Epithelial cell of proximal tubule (primary cell): Measurements from ENCODE around the gene RAMP3. TPM values are rescaled to one million over a fixed set of nuclear protein-coding genes. Genes with fewer than 3 reads are reported as not detected.
"Not testable (repeated sequence)": the region's sequence is repeated elsewhere in the genome, so short reads cannot be mapped to it uniquely, and the experiment has no call there.

Experiments used
- DNase-seq: peaks from one replicate; pipeline ENCODE4 v3.0.0-alpha.2; 2011; ENCODE audit warnings: low read depth
- H3K4me3 ChIP-seq: 2 replicates; pipeline ENCODE4 v1.5.1; 2011; ENCODE audit warnings: low read depth, mild to moderate bottlenecking, low read length
- total RNA-seq: library from RNA; depleted of rRNA; stranded (reverse); fragments of >200 nt; gene quantifications from 2 replicates; pipeline ENCODE4 v1.2.3, GENCODE V29; 2015
- TF ChIP-seq, protein P1 (sequence below): conservative IDR thresholded peaks from 2 replicates; pipeline ENCODE4 v1.5.1; 2012; ENCODE audit warnings: low read depth, mild to moderate bottlenecking, low read length

Gene RAMP3
- total RNA-seq, 1 donor from 2014 or later, result not detected

GRCh38 chr7:45203936-45204445 is 46.4 kb downstream of the RAMP3 start:
- H3K4me3 ChIP-seq, result no peak overlapping the region
- no peak for DNase-seq
- TF ChIP-seq, protein P1, sequence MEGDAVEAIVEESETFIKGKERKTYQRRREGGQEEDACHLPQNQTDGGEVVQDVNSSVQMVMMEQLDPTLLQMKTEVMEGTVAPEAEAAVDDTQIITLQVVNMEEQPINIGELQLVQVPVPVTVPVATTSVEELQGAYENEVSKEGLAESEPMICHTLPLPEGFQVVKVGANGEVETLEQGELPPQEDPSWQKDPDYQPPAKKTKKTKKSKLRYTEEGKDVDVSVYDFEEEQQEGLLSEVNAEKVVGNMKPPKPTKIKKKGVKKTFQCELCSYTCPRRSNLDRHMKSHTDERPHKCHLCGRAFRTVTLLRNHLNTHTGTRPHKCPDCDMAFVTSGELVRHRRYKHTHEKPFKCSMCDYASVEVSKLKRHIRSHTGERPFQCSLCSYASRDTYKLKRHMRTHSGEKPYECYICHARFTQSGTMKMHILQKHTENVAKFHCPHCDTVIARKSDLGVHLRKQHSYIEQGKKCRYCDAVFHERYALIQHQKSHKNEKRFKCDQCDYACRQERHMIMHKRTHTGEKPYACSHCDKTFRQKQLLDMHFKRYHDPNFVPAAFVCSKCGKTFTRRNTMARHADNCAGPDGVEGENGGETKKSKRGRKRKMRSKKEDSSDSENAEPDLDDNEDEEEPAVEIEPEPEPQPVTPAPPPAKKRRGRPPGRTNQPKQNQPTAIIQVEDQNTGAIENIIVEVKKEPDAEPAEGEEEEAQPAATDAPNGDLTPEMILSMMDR, result no peak

DNA sequence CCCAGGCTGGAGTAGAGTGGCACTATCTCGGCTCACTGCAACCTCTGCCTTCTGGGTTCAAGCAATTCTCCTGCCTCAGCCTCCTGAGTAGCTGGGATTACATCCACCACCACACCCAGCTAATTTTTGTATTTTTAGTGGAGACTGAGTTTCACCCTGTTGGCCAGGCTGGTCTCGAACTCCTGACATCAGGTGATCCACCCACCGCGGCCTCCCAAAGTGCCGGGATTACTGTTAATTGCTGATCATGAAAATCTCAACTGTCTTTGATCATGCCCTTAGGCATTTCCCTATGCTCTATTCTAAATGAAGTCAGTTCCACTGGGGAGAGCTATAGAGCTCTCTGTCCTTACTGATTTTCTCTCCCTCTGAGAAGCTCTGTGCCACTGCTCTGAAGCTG is 48.7 kb downstream of the RAMP3 start:
- DNase-seq, H3K4me3 ChIP-seq: not testable (repeated sequence)

- DNase-seq, H3K4me3 ChIP-seq: not testable (repeated sequence)
Measured at GRCh38 chr7:45209909-45210308, 52.3 kb downstream of the RAMP3 start.

DNA sequence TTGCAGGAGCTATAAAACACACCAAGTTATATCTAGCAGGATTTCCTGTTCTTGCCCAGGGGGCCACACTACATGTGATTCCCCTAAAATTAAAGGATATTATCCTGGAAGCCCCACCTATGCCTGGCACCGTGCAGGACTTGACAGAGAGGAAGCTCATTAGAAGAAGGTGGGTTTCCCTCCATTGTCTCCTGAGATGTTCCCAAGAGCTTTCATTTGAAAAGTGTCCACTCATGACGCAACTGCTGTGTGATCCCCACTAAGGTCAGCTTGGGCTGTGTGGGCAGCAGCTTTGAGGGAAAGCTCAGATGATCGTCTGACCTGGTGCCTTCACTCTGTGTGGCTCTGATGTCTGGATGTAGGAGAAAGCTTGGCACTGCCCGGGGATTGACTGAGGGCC is 53.5 kb downstream of the RAMP3 start:
- TF ChIP-seq, protein P1, result no peak
- DNase-seq, result no peak
- no peak overlapping the region for H3K4me3 ChIP-seq

DNA sequence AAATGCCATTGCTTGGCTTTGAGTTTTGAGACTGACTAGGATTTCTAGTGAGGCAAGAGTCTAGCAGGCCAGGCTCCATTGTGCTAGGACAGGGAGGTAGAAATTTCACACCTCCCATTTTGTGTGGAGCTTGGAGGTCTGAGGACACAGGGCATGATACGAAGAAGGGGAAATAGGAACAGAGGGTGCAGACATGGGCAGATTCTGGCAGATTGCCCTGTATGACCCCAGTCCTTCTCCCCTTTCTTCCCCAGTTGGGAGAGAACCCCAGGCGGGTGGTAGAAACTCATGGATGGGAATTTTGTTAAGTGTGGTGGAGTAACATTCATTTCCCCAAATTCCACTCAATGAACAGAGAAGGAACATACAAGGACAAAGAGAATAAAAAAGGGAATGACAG is 54.4 kb downstream of the RAMP3 start:
- DNase-seq, result no peak
- TF ChIP-seq, protein P1, result no peak
- no peak overlapping the region for H3K4me3 ChIP-seq

DNA sequence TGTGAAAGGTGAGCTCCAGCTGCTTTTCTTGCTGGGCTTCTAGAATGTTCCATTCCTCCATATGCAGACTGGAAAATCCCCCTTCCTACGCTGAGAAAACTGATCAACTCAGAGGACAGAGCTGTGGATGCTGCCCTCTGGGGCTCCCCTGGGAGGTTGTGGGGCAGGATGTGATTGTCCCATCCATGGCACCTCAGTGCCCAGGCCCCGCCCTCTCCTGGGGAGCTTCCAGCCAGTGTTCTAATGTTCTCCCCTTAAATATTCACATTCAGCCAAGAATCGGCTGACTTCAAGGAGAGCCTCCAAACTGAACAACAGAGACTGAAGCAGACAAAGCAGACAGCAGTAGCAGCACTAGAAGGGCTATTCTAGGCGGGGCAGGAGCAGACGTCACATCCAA is 55.0 kb downstream of the RAMP3 start:
- TF ChIP-seq, protein P1, result no peak
- H3K4me3 ChIP-seq, result no peak overlapping the region
- DNase-seq, result no peak

DNA sequence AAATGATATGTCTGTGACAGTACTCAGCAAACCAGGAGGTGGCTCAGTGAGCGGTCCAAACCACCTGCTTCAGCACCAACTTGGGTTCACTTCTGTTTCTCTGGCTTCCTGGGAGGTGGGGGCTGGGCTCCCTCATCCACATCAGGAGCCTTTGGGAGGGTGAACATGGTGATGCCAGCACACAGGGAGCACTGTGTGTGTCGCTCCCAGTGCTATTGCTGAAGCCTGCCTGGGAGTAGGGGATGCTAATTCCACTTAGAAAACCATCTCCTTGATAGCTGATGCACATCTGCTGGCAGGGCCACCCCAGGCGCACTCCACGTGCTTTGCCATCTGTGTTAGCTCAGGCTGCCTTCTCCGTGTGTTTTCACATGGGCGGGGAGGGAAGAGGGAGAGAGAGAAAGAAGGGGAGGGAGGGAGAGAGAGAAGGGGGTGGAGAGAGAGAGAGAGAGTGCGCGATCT is 58.0 kb downstream of the RAMP3 start:
- no peak for DNase-seq
- TF ChIP-seq, protein P1, result no peak
- no peak overlapping the region for H3K4me3 ChIP-seq

GRCh38 chr7:45216181-45216580 is 58.6 kb downstream of the RAMP3 start:
- no peak for DNase-seq
- TF ChIP-seq, protein P1, result no peak
- no peak overlapping the region for H3K4me3 ChIP-seq
